Stimulated activated CD4-positive, alpha-beta T cell treated with anti-CD3 and anti-CD28 coated beads, Interleukin-2, amount 100 ng/mL, for 24 hours (primary cell): Measurements from ENCODE around the gene PAXX.

Source experiments
- DNase-seq, 2 donors: peaks; one replicate each; pipeline ENCODE4 v3.0.0-alpha.2; 2020

The PAXX gene

GRCh38 chr9:137006116-137007003, 14.1 kb downstream of the PAXX start:
- no peak for DNase-seq

- DNase-seq = no peak
These were observed 15.0 kb downstream of the PAXX start for GRCh38 chr9:137007108-137007815.

GRCh38 chr9:137007816-137008270, 15.6 kb downstream of the PAXX start:
- no peak for DNase-seq

GRCh38 chr9:137008312-137008711, 16.1 kb downstream of the PAXX start:
- no peak for DNase-seq

GRCh38 chr9:137009217-137009616, 17.0 kb downstream of the PAXX start:
- no peak for DNase-seq

GRCh38 chr9:137009938-137010732, 17.9 kb downstream of the PAXX start:
- no peak for DNase-seq

- DNase-seq = no peak
These were observed 18.9 kb downstream of the PAXX start for GRCh38 chr9:137011156-137011555.

- no peak for DNase-seq
These were observed 19.9 kb downstream of the PAXX start for GRCh38 chr9:137011907-137012675.

GRCh38 chr9:137012694-137013570, 20.7 kb downstream of the PAXX start:
- no peak for DNase-seq

- no peak for DNase-seq
These were observed 21.3 kb downstream of the PAXX start for GRCh38 chr9:137013571-137013940.

- no peak for DNase-seq
These were observed 21.9 kb downstream of the PAXX start for GRCh38 chr9:137014166-137014565.

GRCh38 chr9:137014776-137015539, 22.7 kb downstream of the PAXX start:
- DNase-seq = no peak

- no peak for DNase-seq
These were observed 23.3 kb downstream of the PAXX start for GRCh38 chr9:137015540-137015930.

GRCh38 chr9:137015976-137016375, 23.8 kb downstream of the PAXX start:
- no peak for DNase-seq

GRCh38 chr9:137016436-137016835, 24.2 kb downstream of the PAXX start:
- no peak for DNase-seq

GRCh38 chr9:137017071-137017470, 24.8 kb downstream of the PAXX start:
- DNase-seq = no peak

- DNase-seq = no peak
These were observed 25.7 kb downstream of the PAXX start for GRCh38 chr9:137017791-137018497.

GRCh38 chr9:137018761-137019559, 26.7 kb downstream of the PAXX start:
- DNase-seq = no peak
